Omental fat pad (tissue), 4 donors: Measurements from ENCODE around the gene SGSM2. TPM values are rescaled to one million over a fixed set of nuclear protein-coding genes. Genes with fewer than 3 reads are reported as not detected.

ENCODE experiments used
- ATAC-seq: fragments of 150-250 bp; one replicate; pipeline ENCODE4 v1.9.1; 2016; ENCODE audit warnings: mild to moderate bottlenecking, moderate library complexity; ENCODE audit not compliant: low FRiP score
- DNase-seq: peaks from one replicate; pipeline ENCODE4 v3.0.0-alpha.2; 2019; ENCODE audit warnings: low spot score
- CTCF ChIP-seq, 3 donors: fragments of 450-650 bp; IDR thresholded peaks; one replicate each; pipeline ENCODE4 v1.5.1; 2016 to 2017; ENCODE audit warnings: antibody characterized with exemption in 3 of 3, mild to moderate bottlenecking in 3 of 3, moderate library complexity in 2 of 3
- total RNA-seq, 4 donors: library from RNA; depleted of rRNA; stranded (reverse); fragments of >200 nt; gene quantifications; one replicate each; pipeline ENCODE4 v1.1.0, GENCODE V29; 2016

SGSM2 gene
- total RNA-seq, 4 donors from 2014 or later = 30.8 to 50.7 (median 39.8) TPM

- no peak for TF ChIP-seq CTCF (IDR thresholded peaks at IDR 0.05)
- ATAC-seq = no peak
- DNase-seq = no peak
Measured at GRCh38 chr17:2415081-2415480, 77.8 kb downstream of the SGSM2 start.

GRCh38 chr17:2416010-2416734 is 78.9 kb downstream of the SGSM2 start:
- peak; percentile 99 for DNase-seq
- peak in 2 of 3 donors; percentile 73 to 97 for TF ChIP-seq CTCF (IDR thresholded peaks at IDR 0.05)

GRCh38 chr17:2418572-2418971 is 81.3 kb downstream of the SGSM2 start:
- ATAC-seq (peak; percentile 22), DNase-seq (no peak)
- TF ChIP-seq CTCF (IDR thresholded peaks at IDR 0.05) = no peak

More at GRCh38 chr17:2416010-2416734, 78.9 kb downstream of the SGSM2 start:
- ATAC-seq = peak; percentile 67

GRCh38 chr17:2419486-2419885 is 82.2 kb downstream of the SGSM2 start:
- ATAC-seq (no peak), DNase-seq (no peak)
- no peak for TF ChIP-seq CTCF (IDR thresholded peaks at IDR 0.05)

GRCh38 chr17:2420176-2420575 is 82.9 kb downstream of the SGSM2 start:
- no peak for DNase-seq
- no peak for ATAC-seq
- TF ChIP-seq CTCF (IDR thresholded peaks at IDR 0.05) = no peak

GRCh38 chr17:2421315-2422147 is 84.2 kb downstream of the SGSM2 start:
- DNase-seq (no peak), ATAC-seq (no peak)
- no peak for TF ChIP-seq CTCF (IDR thresholded peaks at IDR 0.05)
